HCT116 (cell line): ENCODE measurements around the gene CLPX.

Source experiments
- ATF3 ChIP-seq: IDR thresholded peaks from 2 replicates; pipeline ENCODE4 v1.6.1; 2012
- CTCF ChIP-seq, 3 experiments: fragments of 200-600 bp in 1 of 3; sonication (generic) in 1 of 3; IDR thresholded peaks in 2 of 3; conservative IDR thresholded peaks in 1 of 3; 2 replicates each; pipeline ENCODE4 v1.5.1; 2012 to 2017; ENCODE audit warnings: low read depth in 2 of 3, low read length in 2 of 3, antibody characterized with exemption in 1 of 3, borderline replicate concordance in 1 of 3, control low read depth in 1 of 3, mild to moderate bottlenecking in 1 of 3, mixed read lengths in 1 of 3, mixed run types in 1 of 3, moderate library complexity in 1 of 3; ENCODE audit not compliant: insufficient read depth in 1 of 3
- EZH2 ChIP-seq: fragments of 200-600 bp; sonication (generic); IDR thresholded peaks from 2 replicates; pipeline ENCODE4 v1.6.1; 2017; ENCODE audit warnings: antibody characterized with exemption, mixed run types
- POLR2A ChIP-seq: IDR thresholded peaks from 2 replicates; pipeline ENCODE4 v1.7.0; 2011; ENCODE audit warnings: borderline replicate concordance; ENCODE audit not compliant: insufficient read depth, insufficient read length; ENCODE audit errors: extremely low read depth
- POLR2AphosphoS5 ChIP-seq: IDR thresholded peaks from 2 replicates; pipeline ENCODE4 v1.6.1; 2011; ENCODE audit warnings: mild to moderate bottlenecking, low read depth, low read length, moderate library complexity
- SIN3A ChIP-seq: IDR thresholded peaks from 2 replicates; pipeline ENCODE4 v1.6.1; 2012; ENCODE audit warnings: low read depth
- ZNF274 ChIP-seq: fragments of 200-500 bp; sonication (Bioruptor generic); IDR thresholded peaks from 2 replicates; pipeline ENCODE4 v1.6.1; 2014; ENCODE audit warnings: mild to moderate bottlenecking, low read depth, low read length, inconsistent platforms

- no peak for TF ChIP-seq SIN3A
- TF ChIP-seq CTCF (IDR thresholded peaks at IDR 0.05 in 2 of 3, conservative IDR thresholded peaks at IDR 0.05 in 1 of 3; ENCODE audit: borderline replicate concordance in 1 of 3, insufficient read depth in 1 of 3, low read depth in 2 of 3, low read length in 2 of 3), result peak; percentile 38 to 86 (median 83); a peak in 5 of 6 replicates
- no peak for TF ChIP-seq POLR2AphosphoS5
- TF ChIP-seq POLR2A, result no peak
- TF ChIP-seq EZH2, result no peak
- TF ChIP-seq ZNF274, result no peak
- no peak for TF ChIP-seq ATF3
Observed at GRCh38 chr15:65212097-65212496, 27.0 kb upstream of the CLPX start.
